Lower lobe of right lung (tissue), 2 donors: Measurements from ENCODE around the gene KIZ. TPM values are rescaled to one million over a fixed set of nuclear protein-coding genes. Genes with fewer than 3 reads are reported as not detected.

Experiments used
- ATAC-seq, 2 donors: fragments of 200-7000 bp; cut with Tn5 transposase; one replicate each; pipeline ENCODE4 v1.9.1; 2020 to 2022; ENCODE audit warnings: mild to moderate bottlenecking in 2 of 2, moderate library complexity in 2 of 2
- DNase-seq: peaks from one replicate; pipeline ENCODE4 v3.0.0-alpha.2; 2020
- H3K27ac ChIP-seq: fragments of 200-600 bp; one replicate; pipeline ENCODE4 v1.8.0; 2022
- H3K27me3 ChIP-seq: fragments of 200-600 bp; one replicate; pipeline ENCODE4 v1.8.0; 2022; ENCODE audit warnings: low read depth
- H3K36me3 ChIP-seq: fragments of 200-600 bp; one replicate; pipeline ENCODE4 v1.8.0; 2022; ENCODE audit warnings: mild to moderate bottlenecking
- H3K4me1 ChIP-seq: fragments of 200-600 bp; one replicate; pipeline ENCODE4 v1.8.0; 2022
- H3K4me3 ChIP-seq: fragments of 200-600 bp; one replicate; pipeline ENCODE4 v1.8.0; 2022; ENCODE audit warnings: mild to moderate bottlenecking
- H3K9me3 ChIP-seq: fragments of 200-600 bp; one replicate; pipeline ENCODE4 v1.8.0; 2022
- CTCF ChIP-seq: fragments of 200-600 bp; IDR thresholded peaks from one replicate; pipeline ENCODE4 v1.8.0; 2022; ENCODE audit warnings: antibody characterized with exemption, mild to moderate bottlenecking
- intact Hi-C: fragments of 100-400 bp; cut with DNase I; formaldehyde crosslinking; loops from one replicate; pipeline ENCODE4 v1.11.0; 2022
- total RNA-seq: library from RNA; stranded (reverse); fragmentation: NEBNext Ultra II Directional; extraction: Animal tissue kit (Norgen Biotek cat#: 25700); gene quantifications from one replicate; pipeline ENCODE4 v1.2.1, GENCODE V29; 2021
- donor health status: DM: no; HTN: yes; CAD: no; lungs with severe emphysema.

Gene KIZ
- total RNA-seq, 1 donor from 2014 or later = 19.2 TPM

GRCh38 chr20:21234324-21234723 is 108.4 kb downstream of the KIZ start:
- Histone ChIP-seq H3K27me3 (no peaks in the 10 kb centered on the region), H3K36me3 (peaks cover 43% of the 10 kb centered on the region), H3K27ac (no peak overlapping the region), H3K9me3 (no peaks in the 10 kb centered on the region), H3K4me3 (no peak overlapping the region), H3K4me1 (peaks cover 8% of the 10 kb centered on the region)
- no peak for TF ChIP-seq CTCF
- intact Hi-C loops = no loop called here
- DNase-seq = no peak
- no peak for ATAC-seq

GRCh38 chr20:21234806-21235483 is 109.1 kb downstream of the KIZ start:
- DNase-seq = no peak
- intact Hi-C loops = loop anchor here (5.0 kb wide), 1 partner anchor 272 kb away; no protein-coding TSS in a partner anchor
- ATAC-seq = no peak
- H3K4me1 ChIP-seq = peaks cover 8% of the 10 kb centered on the region
- TF ChIP-seq CTCF = no peak
- H3K4me3 ChIP-seq = no peak overlapping the region
- H3K9me3 ChIP-seq = no peaks in the 10 kb centered on the region
- H3K27ac ChIP-seq = no peak overlapping the region
- peaks cover 39% of the 10 kb centered on the region for H3K36me3 ChIP-seq
- H3K27me3 ChIP-seq = no peaks in the 10 kb centered on the region

GRCh38 chr20:21235484-21236445 is 109.9 kb downstream of the KIZ start:
- Histone ChIP-seq H3K9me3 (no peaks in the 10 kb centered on the region), H3K4me3 (no peak overlapping the region), H3K36me3 (peaks cover 31% of the 10 kb centered on the region), H3K27ac (no peak overlapping the region), H3K27me3 (no peaks in the 10 kb centered on the region), H3K4me1 (peaks cover 8% of the 10 kb centered on the region)
- TF ChIP-seq CTCF = peak; percentile 74
- DNase-seq (peak; percentile 68), ATAC-seq (peak; percentile 88 to 89)
- intact Hi-C loops = loop anchor here (5.0 kb wide), 1 partner anchor 272 kb away; no protein-coding TSS in a partner anchor

- ATAC-seq = no peak
- no peak for TF ChIP-seq CTCF
- DNase-seq = no peak
- intact Hi-C loops = loop anchor here (5.0 kb wide), 1 partner anchor 269 kb away; no protein-coding TSS in a partner anchor
- H3K4me3 ChIP-seq = no peak overlapping the region
- H3K36me3 ChIP-seq = peaks cover 10% of the 10 kb centered on the region
- peaks cover 8% of the 10 kb centered on the region for H3K4me1 ChIP-seq
- H3K27ac ChIP-seq = no peak overlapping the region
- no peaks in the 10 kb centered on the region for H3K27me3 ChIP-seq
- H3K9me3 ChIP-seq = no peaks in the 10 kb centered on the region
Observed at GRCh38 chr20:21237956-21238799, 112.3 kb downstream of the KIZ start.
